GM19324 (cell line): ENCODE results near the gene TMEM87A.

Experiments
- ATAC-seq: cut with Tn5 transposase; IDR thresholded peaks from one replicate; pipeline ENCODE4 v1.9.1; 2021; ENCODE audit warnings: mild to moderate bottlenecking, moderate library complexity; ENCODE audit not compliant: unreplicated experiment, low FRiP score

TMEM87A gene

GRCh38 chr15:42207674-42208579 is 65.3 kb downstream of the TMEM87A start, which contains the start of gene VPS39:
TSS of gene VPS39 (minus strand) at chr15:42208304. CDS start at chr15:42208153, 151 bp downstream.
- ATAC-seq: peak; percentile 85

GRCh38 chr15:42206406-42206805 is 66.8 kb downstream of the TMEM87A start:
- no peak for ATAC-seq

GRCh38 chr15:42203891-42204290 is 69.3 kb downstream of the TMEM87A start:
- ATAC-seq: no peak

- ATAC-seq: no peak
Measured at GRCh38 chr15:42202653-42203052, 70.6 kb downstream of the TMEM87A start.

- ATAC-seq: no peak
Measured at GRCh38 chr15:42201801-42202200, 71.4 kb downstream of the TMEM87A start.

- ATAC-seq: no peak
Measured at GRCh38 chr15:42199126-42199525, 74.1 kb downstream of the TMEM87A start.

- ATAC-seq: no peak
Measured at GRCh38 chr15:42198516-42198915, 74.7 kb downstream of the TMEM87A start.

- no peak for ATAC-seq
Measured at GRCh38 chr15:42194513-42194912, 78.7 kb downstream of the TMEM87A start.

GRCh38 chr15:42193383-42193782 is 79.8 kb downstream of the TMEM87A start:
- no peak for ATAC-seq

- ATAC-seq: no peak
Measured at GRCh38 chr15:42191610-42192346, 81.5 kb downstream of the TMEM87A start.

- no peak for ATAC-seq
Measured at GRCh38 chr15:42190370-42190769, 82.9 kb downstream of the TMEM87A start.

- no peak for ATAC-seq
Measured at GRCh38 chr15:42185801-42186200, 87.4 kb downstream of the TMEM87A start.

- no peak for ATAC-seq
Measured at GRCh38 chr15:42184736-42185135, 88.5 kb downstream of the TMEM87A start.

- ATAC-seq: no peak
Measured at GRCh38 chr15:42184296-42184695, 88.9 kb downstream of the TMEM87A start.

- no peak for ATAC-seq
Measured at GRCh38 chr15:42182961-42183360, 90.3 kb downstream of the TMEM87A start.

GRCh38 chr15:42182328-42182886 is 90.8 kb downstream of the TMEM87A start:
- ATAC-seq: no peak

GRCh38 chr15:42178056-42178455 is 95.2 kb downstream of the TMEM87A start:
- ATAC-seq: no peak

GRCh38 chr15:42175671-42176070 is 97.6 kb downstream of the TMEM87A start:
- ATAC-seq: no peak

- no peak for ATAC-seq
Measured at GRCh38 chr15:42172475-42172874, 100.8 kb downstream of the TMEM87A start.

- ATAC-seq: no peak
Measured at GRCh38 chr15:42171795-42172194, 101.4 kb downstream of the TMEM87A start.

GRCh38 chr15:42171122-42171521 is 102.1 kb downstream of the TMEM87A start:
- no peak for ATAC-seq
